GM12872 (cell line): ENCODE results near the gene GNAQ.

Experiments used
- CTCF ChIP-seq: IDR thresholded peaks from 3 replicates; pipeline ENCODE4 v1.5.1; 2011; ENCODE audit warnings: low read depth, mild to moderate bottlenecking, low read length, moderate library complexity; ENCODE audit not compliant: insufficient read depth

Gene GNAQ

GRCh38 chr9:77957652-77958051 lies 74.0 kb downstream of the GNAQ start:
- no peak for TF ChIP-seq CTCF

GRCh38 chr9:77956555-77956954 lies 75.1 kb downstream of the GNAQ start:
- TF ChIP-seq CTCF, result no peak

- no peak for TF ChIP-seq CTCF
Measured at GRCh38 chr9:77954666-77955015, 77.0 kb downstream of the GNAQ start.

GRCh38 chr9:77954013-77954665 lies 77.5 kb downstream of the GNAQ start:
- TF ChIP-seq CTCF, result no peak

- TF ChIP-seq CTCF, result no peak
Measured at GRCh38 chr9:77953590-77953989, 78.0 kb downstream of the GNAQ start.

- TF ChIP-seq CTCF, result no peak
Measured at GRCh38 chr9:77952635-77953328, 78.8 kb downstream of the GNAQ start.

GRCh38 chr9:77951369-77951768 lies 80.2 kb downstream of the GNAQ start:
- TF ChIP-seq CTCF, result no peak
